ENCODE results near the gene WDR74. TPM values are rescaled to one million over a fixed set of nuclear protein-coding genes. Genes with fewer than 3 reads are reported as not detected.

WDR74 gene
- total RNA-seq, 1 donor from 2014 or later = 124 TPM

DNA sequence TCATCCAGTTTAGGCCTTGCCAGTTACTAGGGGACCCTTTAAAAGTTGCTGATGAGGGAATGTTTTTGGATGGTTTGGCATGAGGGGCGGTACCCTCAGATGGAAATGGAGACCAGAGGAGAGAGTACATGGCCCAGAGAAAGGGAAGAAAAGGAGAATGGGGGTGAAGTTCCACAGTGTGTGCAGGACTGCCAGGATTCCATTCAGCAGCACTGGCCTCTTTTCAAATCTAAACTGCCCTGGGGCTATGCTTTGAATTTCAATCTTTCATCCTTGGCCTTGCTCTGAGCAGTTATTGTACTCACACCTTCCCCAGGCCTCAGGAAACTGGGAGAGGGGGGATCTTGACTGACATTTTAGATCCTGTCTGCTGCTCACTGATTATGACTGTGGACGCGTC lies 44.3 kb upstream of the WDR74 start:
- TF ChIP-seq, protein P1, sequence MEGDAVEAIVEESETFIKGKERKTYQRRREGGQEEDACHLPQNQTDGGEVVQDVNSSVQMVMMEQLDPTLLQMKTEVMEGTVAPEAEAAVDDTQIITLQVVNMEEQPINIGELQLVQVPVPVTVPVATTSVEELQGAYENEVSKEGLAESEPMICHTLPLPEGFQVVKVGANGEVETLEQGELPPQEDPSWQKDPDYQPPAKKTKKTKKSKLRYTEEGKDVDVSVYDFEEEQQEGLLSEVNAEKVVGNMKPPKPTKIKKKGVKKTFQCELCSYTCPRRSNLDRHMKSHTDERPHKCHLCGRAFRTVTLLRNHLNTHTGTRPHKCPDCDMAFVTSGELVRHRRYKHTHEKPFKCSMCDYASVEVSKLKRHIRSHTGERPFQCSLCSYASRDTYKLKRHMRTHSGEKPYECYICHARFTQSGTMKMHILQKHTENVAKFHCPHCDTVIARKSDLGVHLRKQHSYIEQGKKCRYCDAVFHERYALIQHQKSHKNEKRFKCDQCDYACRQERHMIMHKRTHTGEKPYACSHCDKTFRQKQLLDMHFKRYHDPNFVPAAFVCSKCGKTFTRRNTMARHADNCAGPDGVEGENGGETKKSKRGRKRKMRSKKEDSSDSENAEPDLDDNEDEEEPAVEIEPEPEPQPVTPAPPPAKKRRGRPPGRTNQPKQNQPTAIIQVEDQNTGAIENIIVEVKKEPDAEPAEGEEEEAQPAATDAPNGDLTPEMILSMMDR (IDR thresholded peaks at IDR 0.05) = no peak
- Mint-ChIP-seq H3K4me3 (peak overlapping the region; percentile 100), H3K27ac (peak overlapping the region; percentile 100), H3K9me3 (no peaks in the 10 kb centered on the region), H3K36me3 (ENCODE audit: low read depth) (peaks cover 82% of the 10 kb centered on the region), H3K27me3 (no peaks in the 10 kb centered on the region), H3K4me1 (peaks cover 46% of the 10 kb centered on the region)
- ChIA-PET CTCF (interaction anchor here (2.0 kb wide), 1 partner anchor 14 kb away, joined by 5 read pairs; no protein-coding TSS in a partner anchor), POLR2A (interaction anchor here (4.3 to 7.7 kb wide), 3 partner anchors 28 to 97 kb away, joined by 69 to 258 read pairs (median 155); partner anchors contain the start of genes TMEM179B and WDR74)
- no peak for ATAC-seq (ENCODE audit: low read depth)
- no peak for DNase-seq
- intact Hi-C loops (cut with micrococcal nuclease) = loop anchor here (10.0 kb wide), 2 partner anchors 499 to 681 kb away; partner anchors contain the start of gene PLAAT2

DNA sequence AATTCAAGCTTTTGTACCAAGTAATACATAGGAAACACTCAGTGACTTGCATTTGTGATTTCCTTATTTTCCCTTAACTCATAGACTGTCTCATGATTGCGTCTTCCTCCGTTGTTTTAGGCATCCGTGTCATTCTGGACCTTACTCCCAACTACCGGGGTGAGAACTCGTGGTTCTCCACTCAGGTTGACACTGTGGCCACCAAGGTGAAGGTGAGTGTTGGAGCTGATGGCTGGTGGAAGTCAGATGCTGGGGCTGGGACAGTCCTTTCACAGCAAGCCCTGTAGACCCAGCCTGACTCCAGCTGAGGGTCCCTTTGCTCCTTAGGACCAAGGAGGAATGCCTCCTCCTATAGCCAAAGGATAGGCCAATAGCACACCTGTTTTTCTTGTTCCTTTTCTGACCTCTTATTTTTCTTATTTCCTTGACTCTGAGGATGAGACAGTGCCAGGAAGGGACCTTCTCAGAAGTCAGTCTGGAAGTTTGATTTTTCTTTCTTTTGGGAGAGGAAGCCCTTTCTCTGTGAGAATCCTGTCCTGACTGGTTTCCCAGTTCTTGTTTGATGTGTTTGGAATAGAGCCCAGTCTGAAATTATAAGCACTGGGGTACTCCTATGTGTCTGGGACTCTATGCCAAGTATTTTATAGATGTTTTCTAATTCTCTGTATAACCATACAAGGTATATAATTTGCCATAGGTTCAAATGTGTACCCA lies 43.6 kb upstream of the WDR74 start:
- ATAC-seq (ENCODE audit: low read depth) (no peak), DNase-seq (no peak)
- peak overlapping the region; percentile 100 for H3K4me3 Mint-ChIP-seq
- H3K27me3 Mint-ChIP-seq = no peaks in the 10 kb centered on the region
- intact Hi-C loops (cut with micrococcal nuclease) = loop anchor here (10.0 kb wide), 2 partner anchors 498 to 682 kb away; partner anchors contain the start of gene PLAAT2
- CTCF ChIA-PET = interaction anchor here (2.7 kb wide), 1 partner anchor 96 kb away, joined by 21 read pairs; the partner anchor contains the start of gene TMEM179B
- H3K27ac Mint-ChIP-seq = peak overlapping the region; percentile 100
- no peaks in the 10 kb centered on the region for H3K9me3 Mint-ChIP-seq
- TF ChIP-seq, protein P1 (IDR thresholded peaks at IDR 0.05) = no peak
- peaks cover 46% of the 10 kb centered on the region for H3K4me1 Mint-ChIP-seq
- POLR2A ChIA-PET = interaction anchor here (0.6 to 7.7 kb wide), 16 partner anchors 21 to 799 kb away, joined by 3 to 258 read pairs (median 30); partner anchors contain the start of genes BSCL2, C11orf98, CSKMT and EEF1G
- peaks cover 75% of the 10 kb centered on the region for H3K36me3 Mint-ChIP-seq (ENCODE audit: low read depth)

DNA sequence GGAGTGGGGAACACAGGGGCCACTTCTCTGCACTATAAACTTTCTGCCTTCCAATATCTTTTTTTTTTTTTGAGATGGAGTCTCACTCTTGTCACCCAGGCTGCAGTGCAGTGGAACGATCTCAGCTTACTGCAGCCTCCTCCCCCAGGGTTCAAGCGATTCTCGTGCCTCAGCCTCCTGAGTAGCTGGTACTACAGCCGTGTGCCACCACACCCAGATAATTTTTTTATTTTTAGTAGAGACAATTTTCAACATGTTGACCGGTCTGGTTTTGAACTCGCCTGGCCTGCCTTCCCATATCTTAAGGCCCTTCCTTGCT lies 43.0 kb upstream of the WDR74 start:
- Mint-ChIP-seq H3K27me3 (no peaks in the 10 kb centered on the region), H3K36me3 (ENCODE audit: low read depth) (peaks cover 69% of the 10 kb centered on the region), H3K4me3 (peak overlapping the region; percentile 100), H3K27ac (peak overlapping the region; percentile 100), H3K9me3 (no peaks in the 10 kb centered on the region), H3K4me1 (peaks cover 46% of the 10 kb centered on the region)
- ATAC-seq (ENCODE audit: low read depth) (no peak), DNase-seq (no peak)
- POLR2A ChIA-PET = interaction anchor here (0.5 to 7.7 kb wide), 24 partner anchors 12 to 800 kb away, joined by 3 to 258 read pairs (median 14); partner anchors contain the start of genes BSCL2, C11orf98, CSKMT and EEF1G
- intact Hi-C loops (cut with micrococcal nuclease) = loop anchor here (10.0 kb wide), 2 partner anchors 498 to 682 kb away; partner anchors contain the start of gene PLAAT2
- CTCF ChIA-PET = interaction anchor here (2.7 kb wide), 1 partner anchor 96 kb away, joined by 21 read pairs; the partner anchor contains the start of gene TMEM179B
- TF ChIP-seq, protein P1 (IDR thresholded peaks at IDR 0.05) = no peak

DNA sequence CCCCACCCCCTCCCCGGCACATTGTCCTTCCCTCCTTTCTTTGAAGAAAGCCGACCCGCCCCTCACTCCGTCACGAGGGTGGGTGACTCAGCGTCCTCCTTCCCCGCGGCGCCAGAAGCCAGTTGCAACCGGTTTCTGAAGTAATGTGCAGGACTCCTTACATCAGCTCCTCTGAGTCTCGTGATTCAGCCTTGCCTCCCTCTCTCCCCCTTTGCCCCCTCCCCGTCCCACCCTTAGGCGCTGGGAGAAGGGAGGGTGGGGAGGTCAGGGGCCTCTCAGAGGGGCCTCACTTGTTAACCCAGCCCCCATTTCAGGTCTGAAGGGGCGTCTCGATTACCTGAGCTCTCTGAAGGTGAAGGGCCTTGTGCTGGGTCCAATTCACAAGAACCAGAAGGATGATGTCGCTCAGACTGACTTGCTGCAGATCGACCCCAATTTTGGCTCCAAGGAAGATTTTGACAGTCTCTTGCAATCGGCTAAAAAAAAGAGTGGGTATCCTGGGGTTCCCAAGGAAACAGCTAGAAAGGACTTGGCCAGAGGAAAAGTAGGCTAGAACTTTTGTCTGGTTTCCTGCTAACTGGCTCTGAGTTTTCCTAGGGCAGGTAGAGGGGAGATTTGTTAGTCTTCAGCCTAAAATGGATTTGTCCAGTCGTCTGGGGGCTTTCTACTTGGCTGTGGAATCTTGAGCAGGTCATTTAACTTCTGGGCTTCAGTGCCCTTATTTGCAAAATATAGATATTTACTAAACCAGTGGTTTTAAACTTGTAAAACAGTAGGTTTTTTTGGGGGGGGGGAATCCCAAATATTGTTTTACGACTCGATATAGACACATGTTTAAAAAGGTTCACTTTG lies 42.4 kb upstream of the WDR74 start:
- ChIA-PET POLR2A (interaction anchor here (0.5 to 7.7 kb wide), 64 partner anchors 8 to 1525 kb away, joined by 3 to 258 read pairs (median 6); partner anchors contain the start of genes ASRGL1, ATL3, B3GAT3 and BSCL2), CTCF (interaction anchor here (0.7 to 2.7 kb wide), 9 partner anchors 15 to 457 kb away, joined by 3 to 21 read pairs (median 4); partner anchors contain the start of genes BSCL2, TMEM179B and ZBTB3)
- TF ChIP-seq, protein P1 (IDR thresholded peaks at IDR 0.05) = no peak
- DNase-seq = peak; percentile 84
- peak; percentile 56 for ATAC-seq (ENCODE audit: low read depth)
- Mint-ChIP-seq H3K4me3 (peak overlapping the region; percentile 100), H3K27me3 (no peaks in the 10 kb centered on the region), H3K27ac (peak overlapping the region; percentile 100), H3K36me3 (ENCODE audit: low read depth) (peaks cover 63% of the 10 kb centered on the region), H3K9me3 (no peaks in the 10 kb centered on the region), H3K4me1 (peaks cover 46% of the 10 kb centered on the region)
- intact Hi-C loops (cut with micrococcal nuclease) = loop anchor here (1.0 to 10.0 kb wide), 11 partner anchors 19 to 683 kb away; partner anchors contain the start of genes C11orf98, CSKMT, PLAAT2 and STX5

Data from activated B cell treated with CpG ODN at 0.5 μM for 24 hours (primary cell).